NCI-H2196 (cell line): ENCODE measurements around the gene SLC36A3.
"Not testable (repeated sequence)": the region's sequence is repeated elsewhere in the genome, so short reads cannot be mapped to it uniquely, and the experiment has no call there.

Experiments
- DNase-seq: peaks from one replicate; lab custom pipeline; 2025; ENCODE audit not compliant: unreplicated experiment; lab: John Stamatoyannopoulos, UW

SLC36A3 gene

DNA sequence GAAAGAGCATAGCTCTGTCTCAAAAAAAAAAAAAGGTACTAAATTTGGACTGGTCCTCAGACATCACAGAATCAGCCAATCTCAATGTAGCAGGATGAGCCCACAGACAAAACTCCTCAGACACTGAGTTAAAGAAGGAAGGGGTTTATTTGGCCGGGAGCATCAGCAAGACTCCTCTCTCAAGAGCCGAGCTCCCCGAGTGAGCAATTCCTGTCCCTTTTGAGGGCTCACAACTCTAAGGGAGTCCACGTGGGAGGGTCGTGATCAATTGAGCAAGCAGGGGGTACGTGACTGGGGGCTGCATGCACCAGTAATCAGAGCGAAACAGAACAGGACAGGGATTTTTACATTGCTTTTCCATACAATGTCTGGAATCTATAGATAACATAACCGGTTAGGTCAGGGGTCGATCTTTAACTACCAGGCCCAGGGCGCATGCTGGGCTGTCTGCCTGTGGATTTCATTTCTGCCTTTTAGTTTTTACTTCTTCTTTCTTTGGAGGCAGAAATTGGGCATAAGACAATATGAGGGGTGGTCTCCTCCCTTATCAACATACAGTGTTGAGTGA, 63.2 kb downstream of the SLC36A3 start:
- not testable (repeated sequence) for DNase-seq

GRCh38 chr5:151239237-151239861, 64.2 kb downstream of the SLC36A3 start:
- peak; percentile 34 for DNase-seq

DNA sequence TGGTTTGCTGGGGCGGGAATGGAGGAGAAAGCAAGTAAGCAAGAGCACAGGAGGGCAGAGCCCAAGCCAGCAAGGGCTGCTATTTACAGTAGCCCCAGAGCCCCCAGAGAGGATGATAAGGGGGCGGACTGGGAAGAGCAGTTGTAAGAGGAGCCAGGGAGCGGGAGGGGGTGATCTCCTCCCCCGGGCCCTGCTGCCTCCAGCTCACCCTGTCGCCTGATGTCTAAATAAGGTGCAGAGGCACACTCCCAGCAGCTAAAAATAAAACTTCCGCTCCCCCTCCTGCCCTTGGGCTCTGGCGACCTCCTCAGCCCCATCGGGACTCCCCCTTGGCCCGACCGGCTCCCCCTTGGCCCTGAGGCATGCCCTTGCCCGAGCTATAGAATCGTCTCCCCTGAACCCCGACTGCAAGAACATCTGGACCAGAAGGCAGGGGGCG, 65.2 kb downstream of the SLC36A3 start:
- DNase-seq = no peak

- no peak for DNase-seq
These were observed 65.9 kb downstream of the SLC36A3 start for GRCh38 chr5:151237685-151238084.

GRCh38 chr5:151236888-151237287, 66.7 kb downstream of the SLC36A3 start:
- DNase-seq = no peak

DNA sequence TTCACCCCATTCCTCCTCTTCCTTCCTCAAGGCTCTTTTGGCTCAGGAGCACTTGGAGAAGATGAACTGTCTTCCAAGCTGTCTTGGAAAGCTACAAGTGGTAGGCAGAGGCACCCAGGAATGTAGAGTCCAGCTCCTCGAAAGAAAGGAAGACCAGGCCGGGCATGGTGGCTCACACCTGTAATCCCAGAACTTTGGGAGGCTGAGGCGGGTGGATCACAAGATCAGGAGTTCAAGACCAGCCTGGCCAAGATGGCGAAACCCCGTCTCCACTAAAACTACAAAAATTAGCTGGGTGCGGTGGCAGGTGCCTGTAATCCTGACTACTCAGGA, 68.4 kb downstream of the SLC36A3 start:
- DNase-seq = not testable (repeated sequence)

DNA sequence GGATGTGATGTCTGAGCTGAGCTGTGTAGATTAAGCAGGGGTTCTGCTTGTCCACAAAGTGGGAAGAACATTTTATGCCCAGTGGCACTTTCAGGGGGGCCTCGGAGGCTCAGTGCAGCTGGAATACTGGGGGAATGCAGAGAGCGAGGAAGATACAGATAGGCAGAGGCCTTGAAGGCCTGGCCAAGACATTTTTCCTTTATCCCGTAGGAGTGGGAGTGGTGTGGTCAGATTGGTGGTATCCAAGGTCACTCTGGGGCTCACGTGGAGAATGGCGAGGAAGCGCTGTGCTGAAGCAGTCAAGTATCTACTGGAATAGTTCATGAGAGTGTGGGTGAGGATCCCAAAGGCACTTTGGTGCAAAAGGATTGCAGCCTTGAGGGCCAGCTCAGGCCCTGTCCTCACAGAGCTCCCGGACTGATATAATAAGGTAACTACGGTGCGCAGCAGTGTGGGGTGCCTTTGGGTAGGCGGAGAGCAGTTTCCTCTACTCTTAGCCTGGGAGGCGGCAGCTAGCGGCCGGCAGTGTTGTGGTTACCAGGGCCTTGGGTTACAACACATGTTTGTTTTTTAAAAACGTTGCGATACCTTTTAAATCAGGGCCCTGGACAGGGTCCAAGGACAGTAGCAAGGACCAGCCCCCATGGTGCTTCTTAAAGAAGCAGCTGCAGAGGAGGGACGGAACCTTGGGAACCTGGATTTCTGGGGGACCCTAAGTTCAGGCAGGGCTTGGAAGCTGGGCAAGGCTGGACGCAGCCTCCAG, 68.9 kb downstream of the SLC36A3 start:
- DNase-seq = peak; percentile 5

DNA sequence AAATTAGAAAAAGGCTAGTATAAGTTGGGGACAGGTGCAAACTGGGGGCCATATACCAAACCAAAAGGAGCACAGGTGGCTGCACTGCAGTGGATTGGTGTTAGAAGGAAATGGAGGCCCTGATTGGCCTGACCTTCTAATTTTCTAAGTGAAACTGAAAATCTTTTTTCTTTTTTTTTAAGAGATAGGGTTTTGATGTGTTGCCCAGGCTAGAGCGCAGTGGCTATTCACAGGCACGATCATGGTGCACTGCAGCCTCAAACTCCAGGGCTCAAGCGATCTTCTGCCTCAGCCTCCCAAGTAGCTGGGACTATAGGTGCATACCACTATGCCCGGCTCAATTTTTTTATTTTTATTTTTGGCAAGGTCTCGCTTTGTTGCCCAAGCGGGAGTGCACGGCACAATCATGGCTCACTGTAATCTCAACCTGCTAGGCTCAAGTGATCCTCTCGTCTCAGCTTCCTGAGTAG, 69.9 kb downstream of the SLC36A3 start:
- DNase-seq = no peak

- DNase-seq = no peak
These were observed 72.2 kb downstream of the SLC36A3 start for GRCh38 chr5:151231359-151231758.

DNA sequence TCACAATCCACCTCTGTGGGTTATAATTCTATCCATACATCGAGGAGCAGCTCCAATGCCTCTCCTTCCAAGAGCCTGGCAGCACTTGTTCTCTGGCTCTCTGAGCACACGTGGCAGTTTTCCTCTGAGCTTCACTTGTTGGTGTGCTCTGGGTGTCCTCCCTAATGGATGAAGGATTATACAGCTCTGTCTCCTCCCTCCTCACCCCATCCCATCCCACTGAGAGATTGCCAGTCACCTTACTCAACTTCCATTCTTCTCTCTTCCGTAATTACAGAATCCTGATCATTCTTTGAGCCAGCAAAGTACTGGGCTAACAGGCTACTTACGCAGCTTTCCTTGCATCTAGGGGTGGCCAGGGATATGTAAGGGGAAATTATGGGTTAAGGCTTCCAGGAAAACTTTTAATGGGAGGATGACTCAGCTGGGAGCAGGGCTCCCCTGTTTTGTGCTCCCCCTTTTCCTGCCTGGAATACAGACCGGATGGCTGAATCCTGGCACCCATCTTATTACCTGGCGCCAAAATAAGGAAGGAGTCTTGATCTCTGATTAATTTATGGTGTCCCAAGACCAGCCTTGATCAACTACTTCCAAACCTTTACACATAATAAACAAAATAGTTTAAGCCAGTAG, 73.4 kb downstream of the SLC36A3 start:
- no peak for DNase-seq

DNA sequence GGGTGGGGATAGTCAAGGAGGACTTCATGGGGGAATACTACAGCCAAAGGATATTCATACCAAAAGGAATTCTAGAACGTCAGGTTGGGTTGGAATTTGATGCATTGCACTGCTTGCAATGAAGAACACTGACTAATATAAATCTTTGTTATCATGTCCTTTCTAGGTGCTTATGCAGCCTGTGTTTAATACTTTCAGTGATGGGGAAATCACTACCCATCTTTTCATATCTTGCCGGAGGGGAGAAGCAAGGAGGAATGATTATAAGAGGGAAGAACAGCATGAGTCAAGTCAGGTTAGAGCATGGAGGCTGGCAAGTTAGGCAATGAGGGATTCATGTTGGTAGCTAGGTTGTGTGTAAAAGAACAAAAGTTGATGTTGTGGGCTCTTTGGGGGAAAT, 74.6 kb downstream of the SLC36A3 start:
- DNase-seq = no peak

DNA sequence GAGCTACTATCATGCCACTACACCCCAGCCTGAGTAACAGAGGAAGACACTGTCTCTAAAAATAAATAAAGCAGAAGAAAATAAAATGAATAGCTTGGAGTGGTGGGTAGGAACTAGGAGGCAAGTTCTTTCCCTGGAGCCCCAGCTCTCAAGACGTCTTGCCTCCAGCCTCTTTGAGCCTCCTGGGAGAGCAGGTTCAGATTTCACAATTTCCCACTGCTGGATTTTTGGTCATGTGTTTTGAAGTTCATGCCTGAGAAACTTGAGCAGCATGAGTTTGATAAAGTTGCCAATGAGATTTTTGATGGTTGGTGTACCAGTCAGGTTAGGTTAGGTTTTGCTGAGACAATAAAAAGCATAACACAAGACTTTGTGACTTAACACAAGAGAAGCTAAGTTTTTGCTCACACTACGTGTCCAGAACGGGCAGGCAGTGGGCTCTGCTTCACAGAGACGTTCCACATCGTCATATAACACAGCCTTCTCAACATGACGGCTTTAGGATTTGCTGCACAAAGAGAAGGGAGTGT, 75.6 kb downstream of the SLC36A3 start:
- no peak for DNase-seq
